Eye (tissue), 1 donor: Measurements from ENCODE around the gene AK4.
"Not testable (repeated sequence)": the region's sequence is repeated elsewhere in the genome, so short reads cannot be mapped to it uniquely, and the experiment has no call there.

Source experiments
- DNase-seq: peaks from one replicate; pipeline ENCODE4 v3.0.0-alpha.2; 2015

AK4 gene

DNA sequence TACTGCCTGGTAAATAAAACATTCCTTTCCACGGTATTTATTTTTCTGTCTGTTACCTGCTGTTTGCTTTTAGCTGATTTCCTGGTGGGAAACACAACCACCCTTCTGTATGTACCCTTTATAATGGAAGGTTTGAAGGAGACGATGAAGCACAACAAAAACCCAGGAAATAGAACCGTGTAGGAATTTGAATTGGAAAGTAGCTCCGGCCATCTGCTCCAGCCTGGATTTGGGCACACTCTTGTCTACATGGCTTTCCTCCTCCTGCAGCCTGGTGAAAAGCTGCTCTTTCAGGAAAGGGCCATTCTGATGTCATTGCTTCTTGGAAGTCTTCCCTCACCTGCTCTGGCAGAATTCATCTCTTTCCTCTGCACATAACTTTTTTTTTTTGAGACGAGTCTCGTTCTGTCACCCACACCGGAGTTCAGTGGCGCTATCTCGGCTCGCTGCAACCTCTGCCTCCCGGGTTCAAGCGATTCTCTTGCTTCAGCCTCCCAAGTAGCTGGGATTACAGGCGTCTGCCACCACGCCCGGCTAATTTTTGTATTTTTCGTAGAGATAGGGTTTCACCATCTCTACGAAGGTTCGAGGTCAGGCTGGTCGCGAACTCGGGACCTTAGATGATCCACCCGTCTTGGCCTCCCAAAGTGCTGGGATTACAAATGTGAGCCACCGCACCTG, 2.7 kb downstream of the AK4 start:
- DNase-seq = no peak

DNA sequence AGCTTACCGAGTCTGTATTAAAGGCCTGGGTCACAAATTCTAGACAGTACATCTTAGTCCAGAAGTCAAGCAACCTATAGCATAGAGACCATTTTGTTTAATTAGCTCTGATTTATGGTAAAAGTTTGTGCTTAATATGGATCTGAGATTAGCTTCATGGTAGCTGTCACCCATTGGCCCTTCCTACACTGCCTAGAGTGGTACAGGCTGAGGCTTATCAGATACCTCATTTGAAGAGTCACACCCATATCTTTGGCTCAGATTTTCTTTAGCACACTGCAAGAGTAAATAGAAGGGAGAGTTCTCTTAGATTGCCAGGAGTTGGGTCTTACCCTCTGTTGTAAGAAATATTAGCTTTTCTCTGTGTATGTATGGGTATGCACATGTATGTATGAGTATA, 3.6 kb downstream of the AK4 start:
- no peak for DNase-seq

- no peak for DNase-seq
These were observed 5.6 kb downstream of the AK4 start for GRCh38 chr1:65153635-65154034.

DNA sequence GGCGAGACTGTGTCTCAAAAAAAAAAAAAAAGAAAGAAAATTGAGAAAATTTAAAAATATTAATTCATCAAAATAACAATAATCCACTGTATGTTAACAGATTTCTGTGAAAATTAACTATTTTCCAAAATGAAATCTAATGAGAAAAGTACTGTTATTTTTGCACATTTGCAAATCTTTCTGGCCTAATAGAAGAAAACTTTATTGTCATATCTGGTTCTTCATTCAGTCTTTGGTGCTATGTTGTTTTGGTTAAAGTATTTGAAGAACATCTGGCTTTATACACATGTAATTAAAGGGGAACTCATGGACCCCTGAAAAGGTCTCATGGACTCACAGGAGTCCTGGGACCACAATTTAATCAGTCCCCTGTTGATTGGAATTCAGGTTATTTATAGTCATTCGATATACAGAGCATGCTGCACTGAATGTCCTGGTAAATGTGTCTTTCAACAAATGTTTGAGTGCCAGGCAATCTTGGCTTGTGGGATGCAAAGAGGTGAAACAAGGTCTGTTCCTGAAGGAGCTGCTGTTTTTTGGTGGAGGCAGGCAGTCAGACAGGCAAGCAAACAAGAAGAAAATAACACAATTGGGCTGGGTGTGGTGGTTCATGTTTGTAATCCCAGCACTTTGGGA, 9.0 kb downstream of the AK4 start:
- DNase-seq = no peak

DNA sequence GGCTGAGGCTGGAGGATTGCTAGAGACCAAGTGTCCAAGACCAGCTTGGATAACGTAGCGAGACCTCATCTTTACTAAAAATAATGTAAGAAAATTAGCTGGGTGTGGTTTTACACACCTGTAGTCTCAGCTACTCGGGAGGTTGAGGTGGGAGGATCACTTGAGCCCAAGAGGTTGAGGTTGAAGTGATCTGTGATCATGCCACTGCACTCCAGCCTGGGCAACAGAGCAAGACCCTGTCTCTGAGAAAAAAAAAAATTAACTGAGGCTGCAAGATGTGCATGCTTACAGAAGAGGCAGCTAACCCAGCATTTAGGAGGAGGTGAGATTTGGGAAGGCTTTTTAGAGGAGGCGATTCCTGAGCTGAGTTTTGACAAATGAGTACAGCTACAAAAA, 9.5 kb downstream of the AK4 start:
- DNase-seq = no peak

DNA sequence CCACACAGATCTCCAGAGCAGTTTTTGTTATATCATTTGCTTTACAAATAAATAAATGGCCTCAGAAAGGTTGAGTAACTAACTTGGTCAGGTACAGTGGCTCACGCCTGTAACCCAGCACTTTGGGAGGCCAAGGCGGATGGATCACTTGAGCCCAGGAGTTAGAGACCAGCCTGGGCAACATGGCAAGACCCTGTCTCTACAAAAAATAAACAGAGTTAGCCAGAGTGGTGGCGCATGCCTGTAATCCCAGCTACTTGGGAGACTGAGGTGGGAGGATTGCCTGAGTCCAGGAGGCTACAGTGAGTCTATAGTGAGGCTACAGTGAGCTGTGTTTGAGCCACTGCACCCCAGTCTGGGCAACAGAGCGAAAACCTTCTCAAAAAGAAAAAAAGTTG, 11.3 kb downstream of the AK4 start:
- DNase-seq = not testable (repeated sequence)

- DNase-seq = no peak
These were observed 12.0 kb downstream of the AK4 start for GRCh38 chr1:65159801-65160523.

DNA sequence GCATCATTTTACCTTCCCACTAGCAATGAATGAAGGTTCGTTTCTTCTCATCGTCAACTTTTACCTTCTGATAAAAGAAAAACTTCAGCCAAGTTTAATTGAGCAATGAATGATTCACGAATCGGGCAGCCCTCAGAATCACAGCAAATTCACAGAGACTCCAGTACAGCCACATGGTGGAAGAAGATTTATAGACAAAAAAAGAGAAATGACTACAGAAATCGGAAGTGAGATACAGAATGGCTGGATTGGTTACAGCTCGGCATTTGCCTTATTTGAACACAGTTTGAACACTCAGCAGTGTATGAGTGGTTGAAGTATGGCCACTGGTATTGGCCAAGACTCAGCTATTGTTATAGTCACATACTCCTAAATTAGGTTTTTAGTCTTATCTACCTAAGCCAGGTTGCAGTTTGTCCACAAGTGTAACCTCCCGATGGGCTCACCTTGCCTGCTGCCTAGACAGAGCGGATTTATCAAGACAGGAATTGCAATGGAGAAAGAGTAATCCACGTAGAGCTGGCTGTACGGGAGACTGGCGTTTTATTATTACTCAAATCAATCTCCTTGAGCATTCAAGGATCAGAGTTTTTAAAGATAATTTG, 15.3 kb downstream of the AK4 start:
- DNase-seq = no peak

- not testable (repeated sequence) for DNase-seq
These were observed 16.1 kb downstream of the AK4 start for GRCh38 chr1:65164101-65164500.

GRCh38 chr1:65164633-65165032, 16.6 kb downstream of the AK4 start:
- no peak for DNase-seq

- DNase-seq = peak; percentile 59
These were observed 17.4 kb downstream of the AK4 start for GRCh38 chr1:65165269-65165993.

GRCh38 chr1:65166572-65167305, 18.7 kb downstream of the AK4 start:
- no peak for DNase-seq

DNA sequence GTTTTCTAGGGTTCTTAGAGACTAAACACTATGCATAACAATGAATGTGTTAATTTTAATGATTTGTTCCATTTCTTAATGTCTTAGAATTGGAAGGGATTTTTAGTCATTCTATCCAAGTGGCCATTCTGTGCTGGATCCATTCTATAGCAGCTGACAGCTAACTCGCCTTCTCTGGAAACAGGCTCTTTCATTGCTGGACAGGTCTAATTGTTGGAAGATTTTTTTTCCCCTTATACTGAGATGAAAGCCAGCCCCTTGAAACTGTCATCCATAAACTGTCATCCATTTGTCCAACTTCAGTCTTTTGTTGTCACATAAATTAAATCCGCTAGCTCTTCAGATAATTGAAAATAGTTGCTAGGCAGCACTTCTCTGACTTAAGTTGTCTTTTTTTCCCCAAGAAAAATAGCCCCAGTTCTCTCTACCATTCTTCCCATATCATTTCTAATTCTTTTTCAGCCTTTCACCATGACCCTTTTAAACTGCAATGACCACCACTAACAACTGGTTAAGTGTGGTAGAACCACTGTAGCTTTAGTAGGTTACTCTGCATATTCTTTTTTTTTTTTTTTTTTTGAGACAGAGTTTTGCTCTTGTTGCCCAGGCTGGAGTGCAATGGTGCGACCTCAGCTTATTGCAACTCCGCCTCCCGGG, 19.7 kb downstream of the AK4 start:
- DNase-seq = peak; percentile 28

- DNase-seq = no peak
These were observed 20.9 kb downstream of the AK4 start for GRCh38 chr1:65168867-65169266.

GRCh38 chr1:65170511-65171142, 22.6 kb downstream of the AK4 start:
- DNase-seq = peak; percentile 57

DNA sequence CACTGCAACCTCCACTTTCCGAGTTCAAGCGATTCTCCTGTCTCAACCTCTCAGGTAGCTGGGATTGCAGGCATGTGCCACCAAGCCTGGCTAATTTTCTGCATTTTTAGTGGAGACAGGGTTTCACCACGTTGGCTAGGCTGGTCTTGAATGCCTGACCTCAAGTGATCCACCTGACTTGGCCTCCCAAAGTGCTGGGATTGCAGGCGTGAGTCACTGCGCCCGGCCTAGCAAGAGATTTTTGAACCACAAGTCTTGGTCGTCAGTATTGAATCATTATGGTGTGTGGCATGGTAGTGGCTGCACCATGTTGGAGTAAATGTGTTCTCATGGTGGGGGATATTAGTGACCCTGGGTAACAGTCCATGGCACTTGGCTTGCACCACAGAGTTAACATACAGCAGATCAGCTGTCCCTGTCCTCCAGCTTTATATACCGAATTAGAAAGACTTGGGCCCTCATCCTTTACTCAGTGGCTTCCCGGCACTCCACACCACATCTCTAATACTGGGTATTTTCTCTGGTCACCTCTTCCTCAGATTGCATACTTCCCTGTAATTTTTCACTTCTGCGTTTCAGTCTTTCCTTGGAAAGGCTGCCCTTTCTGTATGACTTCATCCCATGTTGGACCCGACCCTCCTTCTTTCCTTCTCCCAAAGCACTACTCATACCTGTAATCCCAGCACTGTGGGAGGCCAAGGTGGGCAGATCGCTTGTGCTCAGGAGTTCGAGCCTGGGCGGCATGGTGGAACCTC, 25.1 kb downstream of the AK4 start:
- DNase-seq = no peak

- peak; percentile 41 for DNase-seq
These were observed 26.6 kb downstream of the AK4 start for GRCh38 chr1:65174585-65174984.

GRCh38 chr1:65175171-65176055, 27.4 kb downstream of the AK4 start:
- peak; percentile 43 for DNase-seq

DNA sequence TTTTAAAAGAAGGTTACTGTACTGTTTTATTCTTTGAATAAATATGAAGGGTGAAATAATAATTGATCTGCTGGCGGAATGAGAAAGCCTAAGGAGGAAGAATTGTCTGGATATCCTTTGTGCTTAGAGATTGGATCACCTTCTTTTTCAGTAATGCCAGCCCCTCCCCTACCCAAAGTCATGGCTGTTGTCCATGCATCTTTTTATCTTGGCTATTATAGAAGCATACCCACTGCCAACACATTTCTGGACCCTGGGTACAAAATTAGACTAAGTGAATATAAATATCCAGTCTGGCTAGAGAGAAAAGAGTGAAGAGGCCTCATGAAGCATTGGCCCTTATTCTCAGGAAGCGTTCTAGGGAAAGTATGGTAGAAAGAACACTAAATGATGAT, 28.1 kb downstream of the AK4 start:
- no peak for DNase-seq
